ENCODE measurements around the gene NPHP4. TPM values are rescaled to one million over a fixed set of nuclear protein-coding genes. Genes with fewer than 3 reads are reported as not detected.

NPHP4 gene
- total RNA-seq, 1 donor from 2014 or later, result 19.0 TPM

GRCh38 chr1:5831600-5832335, 160.5 kb downstream of the NPHP4 start:
- no peaks in the 10 kb centered on the region for H3K4me1 Mint-ChIP-seq (ENCODE audit: low read depth)
- intact Hi-C loops (cut with micrococcal nuclease), result no loop called here
- H3K9me3 Mint-ChIP-seq, result no peaks in the 10 kb centered on the region
- no peaks in the 10 kb centered on the region for H3K27me3 Mint-ChIP-seq (ENCODE audit: low read depth)
- DNase-seq (ENCODE audit: low spot score), result no peak
- no peak overlapping the region for H3K4me3 Mint-ChIP-seq (ENCODE audit: low read depth)
- H3K36me3 Mint-ChIP-seq (ENCODE audit: low read depth), result no peaks in the 10 kb centered on the region
- H3K27ac Mint-ChIP-seq, result no peak overlapping the region

- no peaks in the 10 kb centered on the region for H3K36me3 Mint-ChIP-seq (ENCODE audit: low read depth)
- intact Hi-C loops (cut with micrococcal nuclease), result no loop called here
- no peaks in the 10 kb centered on the region for H3K4me1 Mint-ChIP-seq (ENCODE audit: low read depth)
- no peak for DNase-seq (ENCODE audit: low spot score)
- no peaks in the 10 kb centered on the region for H3K9me3 Mint-ChIP-seq
- H3K27ac Mint-ChIP-seq, result no peak overlapping the region
- no peaks in the 10 kb centered on the region for H3K27me3 Mint-ChIP-seq (ENCODE audit: low read depth)
- H3K4me3 Mint-ChIP-seq (ENCODE audit: low read depth), result no peak overlapping the region
Measured at GRCh38 chr1:5830771-5831599, 161.2 kb downstream of the NPHP4 start.

GRCh38 chr1:5829414-5829813, 162.8 kb downstream of the NPHP4 start:
- H3K36me3 Mint-ChIP-seq (ENCODE audit: low read depth), result no peaks in the 10 kb centered on the region
- DNase-seq (ENCODE audit: low spot score), result no peak
- no peaks in the 10 kb centered on the region for H3K4me1 Mint-ChIP-seq (ENCODE audit: low read depth)
- H3K27me3 Mint-ChIP-seq (ENCODE audit: low read depth), result no peaks in the 10 kb centered on the region
- H3K27ac Mint-ChIP-seq, result no peak overlapping the region
- intact Hi-C loops (cut with micrococcal nuclease), result no loop called here
- no peak overlapping the region for H3K4me3 Mint-ChIP-seq (ENCODE audit: low read depth)
- no peaks in the 10 kb centered on the region for H3K9me3 Mint-ChIP-seq

DNA sequence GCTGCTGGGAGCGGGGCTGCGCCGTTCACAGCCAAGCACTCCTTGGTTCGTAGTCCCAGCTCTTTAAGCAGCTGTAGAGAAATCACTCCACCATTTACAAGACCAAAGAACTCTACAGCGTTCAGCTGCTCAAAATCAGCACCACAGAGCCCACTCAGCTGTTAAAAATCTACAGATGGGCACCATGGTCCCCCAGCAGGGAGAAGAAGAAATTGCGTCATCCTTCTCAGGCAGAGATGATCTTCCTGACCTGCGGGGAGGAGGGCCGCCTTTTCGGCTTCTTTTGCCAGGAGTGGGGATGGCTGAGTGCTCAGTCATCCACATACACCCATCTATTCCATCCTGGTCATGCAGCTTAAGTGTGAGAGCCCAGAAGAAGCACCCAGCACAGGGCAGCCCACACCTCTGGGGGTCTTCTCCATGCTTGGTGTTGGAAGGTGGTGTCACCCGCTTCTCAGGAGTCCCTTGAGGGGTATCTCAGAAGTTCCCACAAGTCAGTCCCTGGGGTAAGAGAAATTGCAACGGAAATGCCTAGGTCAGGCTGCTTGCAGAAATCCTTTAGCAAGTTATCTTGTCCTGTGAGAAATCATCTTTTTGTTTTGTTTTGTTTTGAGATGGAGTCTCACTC, 163.8 kb downstream of the NPHP4 start:
- H3K4me3 Mint-ChIP-seq (ENCODE audit: low read depth), result no peak overlapping the region
- no peak overlapping the region for H3K27ac Mint-ChIP-seq
- intact Hi-C loops (cut with micrococcal nuclease), result no loop called here
- no peaks in the 10 kb centered on the region for H3K9me3 Mint-ChIP-seq
- no peaks in the 10 kb centered on the region for H3K27me3 Mint-ChIP-seq (ENCODE audit: low read depth)
- no peaks in the 10 kb centered on the region for H3K36me3 Mint-ChIP-seq (ENCODE audit: low read depth)
- no peaks in the 10 kb centered on the region for H3K4me1 Mint-ChIP-seq (ENCODE audit: low read depth)
- no peak for DNase-seq (ENCODE audit: low spot score)

GRCh38 chr1:5827516-5827915, 164.7 kb downstream of the NPHP4 start:
- intact Hi-C loops (cut with micrococcal nuclease), result no loop called here
- Mint-ChIP-seq H3K27me3 (ENCODE audit: low read depth) (no peaks in the 10 kb centered on the region), H3K4me1 (ENCODE audit: low read depth) (no peaks in the 10 kb centered on the region), H3K9me3 (no peaks in the 10 kb centered on the region), H3K4me3 (ENCODE audit: low read depth) (no peak overlapping the region), H3K36me3 (ENCODE audit: low read depth) (no peaks in the 10 kb centered on the region), H3K27ac (no peak overlapping the region)
- no peak for DNase-seq (ENCODE audit: low spot score)

DNA sequence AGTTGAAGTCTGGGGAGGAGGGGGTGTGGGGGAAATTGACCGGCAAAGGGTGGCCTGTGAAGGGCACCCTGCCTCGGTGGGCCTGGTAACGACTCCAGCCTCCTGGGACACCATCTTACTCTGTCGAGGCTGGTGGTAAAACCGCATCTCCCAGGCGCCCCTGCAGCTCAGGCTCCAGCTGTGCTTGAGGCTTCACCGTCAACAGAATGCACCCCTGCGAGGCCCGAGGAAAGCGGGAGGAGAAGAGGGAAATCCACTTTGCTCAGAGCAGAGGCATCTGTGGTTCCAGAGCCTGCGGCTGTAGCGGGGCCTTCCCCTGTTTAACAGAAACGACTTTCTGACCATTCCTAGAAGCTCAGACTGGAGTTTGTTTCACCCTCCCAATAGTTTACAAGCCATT, 165.6 kb downstream of the NPHP4 start:
- H3K4me1 Mint-ChIP-seq (ENCODE audit: low read depth), result no peaks in the 10 kb centered on the region
- no peak overlapping the region for H3K4me3 Mint-ChIP-seq (ENCODE audit: low read depth)
- no peaks in the 10 kb centered on the region for H3K27me3 Mint-ChIP-seq (ENCODE audit: low read depth)
- H3K27ac Mint-ChIP-seq, result no peak overlapping the region
- no peak for DNase-seq (ENCODE audit: low spot score)
- no peaks in the 10 kb centered on the region for H3K9me3 Mint-ChIP-seq
- intact Hi-C loops (cut with micrococcal nuclease), result no loop called here
- H3K36me3 Mint-ChIP-seq (ENCODE audit: low read depth), result no peaks in the 10 kb centered on the region

DNA sequence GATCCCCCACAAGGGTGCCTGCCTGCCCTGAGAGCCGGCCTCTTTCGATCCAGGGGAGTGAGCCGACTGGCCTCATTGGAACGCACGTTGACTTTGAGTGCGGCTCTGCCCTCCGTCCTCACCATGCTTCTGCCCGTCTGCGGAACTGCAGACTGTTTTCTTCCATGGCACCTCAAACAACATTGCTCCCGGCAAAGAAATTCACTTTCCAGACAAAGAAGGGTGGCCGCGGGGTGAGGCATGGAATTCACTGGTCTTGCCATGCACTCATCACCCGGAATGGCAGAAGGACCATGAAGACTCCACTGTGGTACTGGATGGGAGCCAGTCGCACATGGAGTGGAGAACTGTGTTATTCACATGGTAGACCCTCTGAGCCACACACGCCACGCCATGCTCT, 169.5 kb downstream of the NPHP4 start:
- Mint-ChIP-seq H3K4me3 (ENCODE audit: low read depth) (no peak overlapping the region), H3K27ac (no peak overlapping the region), H3K4me1 (ENCODE audit: low read depth) (no peaks in the 10 kb centered on the region), H3K9me3 (no peaks in the 10 kb centered on the region), H3K36me3 (ENCODE audit: low read depth) (no peaks in the 10 kb centered on the region), H3K27me3 (ENCODE audit: low read depth) (no peaks in the 10 kb centered on the region)
- intact Hi-C loops (cut with micrococcal nuclease), result no loop called here
- no peak for DNase-seq (ENCODE audit: low spot score)

DNA sequence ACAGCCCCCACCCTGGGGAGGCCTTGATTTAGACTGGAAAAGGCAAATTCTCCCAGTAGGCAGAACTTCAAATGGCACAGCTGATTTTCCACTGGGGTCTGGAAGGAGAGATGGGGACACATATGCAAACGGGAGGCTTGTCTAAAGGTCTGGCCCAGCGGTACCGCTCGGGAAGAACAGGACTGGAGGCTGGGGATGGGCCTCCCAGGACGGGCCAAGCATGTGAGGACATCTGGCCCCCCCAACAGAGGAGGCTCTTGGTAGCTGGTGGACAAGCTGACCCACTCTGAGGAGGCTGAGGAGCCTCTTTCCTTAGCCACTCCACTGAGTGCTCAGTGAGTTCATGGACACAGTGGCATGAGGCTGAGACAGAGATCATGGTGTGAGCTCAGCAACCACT, 170.0 kb downstream of the NPHP4 start:
- Mint-ChIP-seq H3K4me3 (ENCODE audit: low read depth) (no peak overlapping the region), H3K9me3 (no peaks in the 10 kb centered on the region), H3K27ac (no peak overlapping the region), H3K27me3 (ENCODE audit: low read depth) (no peaks in the 10 kb centered on the region), H3K36me3 (ENCODE audit: low read depth) (no peaks in the 10 kb centered on the region), H3K4me1 (ENCODE audit: low read depth) (no peaks in the 10 kb centered on the region)
- DNase-seq (ENCODE audit: low spot score), result no peak
- intact Hi-C loops (cut with micrococcal nuclease), result no loop called here

- H3K4me3 Mint-ChIP-seq (ENCODE audit: low read depth), result no peak overlapping the region
- no peaks in the 10 kb centered on the region for H3K27me3 Mint-ChIP-seq (ENCODE audit: low read depth)
- H3K4me1 Mint-ChIP-seq (ENCODE audit: low read depth), result no peaks in the 10 kb centered on the region
- H3K9me3 Mint-ChIP-seq, result no peaks in the 10 kb centered on the region
- intact Hi-C loops (cut with micrococcal nuclease), result no loop called here
- no peak for DNase-seq (ENCODE audit: low spot score)
- H3K27ac Mint-ChIP-seq, result no peak overlapping the region
- no peaks in the 10 kb centered on the region for H3K36me3 Mint-ChIP-seq (ENCODE audit: low read depth)
Measured at GRCh38 chr1:5821540-5822176, 170.6 kb downstream of the NPHP4 start.

DNA sequence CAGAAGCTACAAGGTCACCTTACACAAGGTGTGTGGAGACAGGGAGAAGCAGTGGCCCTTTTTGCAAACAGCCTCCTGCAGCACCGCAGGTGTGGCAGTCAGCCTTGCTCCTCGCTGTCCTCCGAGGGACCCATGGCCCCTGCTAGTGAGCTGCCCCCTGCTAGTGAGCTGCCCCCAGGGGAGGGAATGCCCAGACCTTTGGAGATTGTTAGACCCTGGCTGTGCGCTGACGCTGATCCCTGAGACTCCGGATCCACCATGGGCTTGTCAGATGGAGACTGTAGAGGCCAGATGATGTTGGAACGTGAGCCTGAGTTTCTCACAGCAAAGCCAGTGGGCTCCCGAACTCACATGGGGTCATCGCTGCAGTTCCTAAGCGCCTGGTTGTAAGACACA, 172.2 kb downstream of the NPHP4 start:
- Mint-ChIP-seq H3K4me3 (ENCODE audit: low read depth) (no peak overlapping the region), H3K27ac (no peak overlapping the region), H3K9me3 (no peaks in the 10 kb centered on the region), H3K4me1 (ENCODE audit: low read depth) (no peaks in the 10 kb centered on the region), H3K36me3 (ENCODE audit: low read depth) (no peaks in the 10 kb centered on the region), H3K27me3 (ENCODE audit: low read depth) (no peaks in the 10 kb centered on the region)
- no peak for DNase-seq (ENCODE audit: low spot score)
- intact Hi-C loops (cut with micrococcal nuclease), result no loop called here

DNA sequence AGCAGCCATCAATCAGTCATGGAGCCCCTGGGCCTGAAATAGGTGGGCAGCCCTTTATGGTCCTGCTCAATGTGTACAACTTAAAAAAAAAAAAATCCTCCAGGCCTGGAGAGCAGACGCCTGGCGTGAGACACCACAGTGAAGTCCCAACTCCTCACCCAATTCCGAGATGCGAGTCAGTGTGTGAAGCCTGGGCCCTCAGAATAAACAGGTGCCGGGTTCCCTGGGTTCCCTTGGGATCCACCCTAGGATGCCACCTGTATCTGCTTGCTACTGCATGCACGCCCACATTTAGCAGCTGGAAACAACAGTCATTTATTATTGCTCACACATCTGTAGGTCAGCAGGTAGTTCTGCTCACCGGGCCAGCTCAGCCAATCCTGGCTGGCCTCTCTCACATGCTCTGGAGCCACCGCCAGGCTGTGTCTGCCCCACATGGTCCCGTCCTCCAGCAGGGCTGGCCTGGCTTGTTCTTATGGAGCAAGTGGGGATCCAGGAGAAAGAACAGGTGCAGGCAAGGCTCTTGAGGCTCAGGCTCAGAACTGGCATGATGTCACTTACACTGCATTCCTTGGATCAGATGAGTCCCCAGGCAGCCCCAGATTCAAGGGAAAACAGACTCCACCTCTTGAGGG, 172.7 kb downstream of the NPHP4 start:
- no peak for DNase-seq (ENCODE audit: low spot score)
- Mint-ChIP-seq H3K4me1 (ENCODE audit: low read depth) (no peaks in the 10 kb centered on the region), H3K36me3 (ENCODE audit: low read depth) (no peaks in the 10 kb centered on the region), H3K27ac (no peak overlapping the region), H3K27me3 (ENCODE audit: low read depth) (no peaks in the 10 kb centered on the region), H3K4me3 (ENCODE audit: low read depth) (no peak overlapping the region), H3K9me3 (no peaks in the 10 kb centered on the region)
- intact Hi-C loops (cut with micrococcal nuclease), result no loop called here

- no peak for DNase-seq (ENCODE audit: low spot score)
- no peaks in the 10 kb centered on the region for H3K36me3 Mint-ChIP-seq (ENCODE audit: low read depth)
- no peaks in the 10 kb centered on the region for H3K4me1 Mint-ChIP-seq (ENCODE audit: low read depth)
- no peaks in the 10 kb centered on the region for H3K27me3 Mint-ChIP-seq (ENCODE audit: low read depth)
- H3K27ac Mint-ChIP-seq, result no peak overlapping the region
- intact Hi-C loops (cut with micrococcal nuclease), result no loop called here
- no peak overlapping the region for H3K4me3 Mint-ChIP-seq (ENCODE audit: low read depth)
- H3K9me3 Mint-ChIP-seq, result no peaks in the 10 kb centered on the region
Measured at GRCh38 chr1:5818755-5819154, 173.5 kb downstream of the NPHP4 start.

Data from activated T-helper 2 cell treated with anti-CD3 and anti-CD28 coated beads, Interferon-gamma antibody, Interleukin-2, Interleukin-4, amounts not matched to agents 10 μg/mL and 5 μg/mL and 100 μg/mL, durations not matched to agents 14 hours and 24 hours and 36 hours (primary cell).